ENCODE data around the gene POLR2E.

- no peak for TF ChIP-seq MAX (IDR thresholded peaks at IDR 0.05)
- TF ChIP-seq EZH2 (IDR thresholded peaks at IDR 0.05; ENCODE audit: low read depth, low read length, severe bottlenecking): no peak
- no peak for TF ChIP-seq RAD21 (IDR thresholded peaks at IDR 0.05 in 1 of 2, conservative IDR thresholded peaks at IDR 0.05 in 1 of 2; ENCODE audit: low read depth in 2 of 2, low read length in 2 of 2)
- TF ChIP-seq ZNF274 (IDR thresholded peaks at IDR 0.05; ENCODE audit: borderline replicate concordance, extremely low read depth, low read length): no peak
- no peak for TF ChIP-seq PHF8 (conservative IDR thresholded peaks at IDR 0.05; ENCODE audit: low read depth, low read length)
- no peak for TF ChIP-seq CTCF (IDR thresholded peaks at IDR 0.05; ENCODE audit: control extremely low read depth in 1 of 3, insufficient read depth in 1 of 3, low read depth in 1 of 3, low read length in 3 of 3)
- no peak for TF ChIP-seq HDAC2 (IDR thresholded peaks at IDR 0.05; ENCODE audit: borderline replicate concordance in 1 of 2, low read depth in 2 of 2, low read length in 2 of 2)
Measured at GRCh38 chr19:1061987-1062386, 33.2 kb downstream of the POLR2E start.
